SK-N-SH (cell line): ENCODE measurements around the gene ELMO2. TPM values are rescaled to one million over a fixed set of nuclear protein-coding genes. Genes with fewer than 3 reads are reported as not detected.

ENCODE experiments used
- CTCF ChIA-PET: fragments of 300-600, 350-600 bp; formaldehyde crosslinking; extraction: SDS; loops from one replicate; lab custom pipeline; 2021; lab: Yijun Ruan, JAX
- POLR2A ChIA-PET: fragments of 350-600 bp; sonication (Branson Sonifier 250); formaldehyde crosslinking; extraction: SDS; loops from one replicate; lab custom pipeline; 2020; ENCODE audit warnings: antibody characterized with exemption, inconsistent platforms; lab: Yijun Ruan, JAX
- DNase-seq: peaks from one replicate; pipeline ENCODE4 v3.0.0; 2012
- H2AFZ ChIP-seq: fragments of 200-600 bp; sonication (generic); 2 replicates; pipeline ENCODE4 v1.8.1; 2016; ENCODE audit warnings: antibody characterized with exemption, mild to moderate bottlenecking, low read depth
- H3F3A ChIP-seq: fragments of 200-600 bp; sonication (generic); replicated peaks from 2 replicates; pipeline ENCODE3; 2016; ENCODE audit warnings: antibody characterized with exemption, mild to moderate bottlenecking; ENCODE audit not compliant: insufficient read depth
- H3K27ac ChIP-seq, 2 experiments: fragments of 200-500 bp in 1 of 2; fragments of 200-600 bp in 1 of 2; sonication (Bioruptor generic) in 1 of 2; sonication (generic), shearing (Covaris generic) in 1 of 2; 2 replicates each; pipeline versions ENCODE4 v1.5.1 to v1.6.1; 2014 to 2016; ENCODE audit warnings: low read depth in 2 of 2, inconsistent platforms in 1 of 2, low read length in 1 of 2, mild to moderate bottlenecking in 1 of 2, mixed read lengths in 1 of 2
- H3K27me3 ChIP-seq: fragments of 200-600 bp; sonication (generic), shearing (Covaris generic); 2 replicates; pipeline ENCODE4 v1.6.1; 2016; ENCODE audit warnings: mixed run types; ENCODE audit not compliant: insufficient read depth
- H3K36me3 ChIP-seq, 2 experiments: fragments of 200-500 bp in 1 of 2; fragments of 200-600 bp in 1 of 2; sonication (Bioruptor generic) in 1 of 2; sonication (generic) in 1 of 2; replicated peaks in 1 of 2; 2 replicates each; pipeline versions ENCODE3 to v1.5.1; 2014 to 2016; ENCODE audit warnings: low read length in 1 of 2, mild to moderate bottlenecking in 1 of 2; ENCODE audit not compliant: insufficient read depth in 2 of 2, control insufficient read depth in 1 of 2
- H3K4me1 ChIP-seq, 2 experiments: fragments of 200-500 bp in 1 of 2; fragments of 200-600 bp in 1 of 2; sonication (Bioruptor generic) in 1 of 2; sonication (generic), shearing (Covaris generic) in 1 of 2; 2 replicates each; pipeline versions ENCODE4 v1.5.1 to v1.6.1; 2014 to 2016; ENCODE audit warnings: low read depth in 1 of 2, low read length in 1 of 2, mixed run types in 1 of 2; ENCODE audit not compliant: insufficient read depth in 2 of 2, control insufficient read depth in 1 of 2
- H3K4me2 ChIP-seq: fragments of 200-600 bp; sonication (generic), shearing (Covaris generic); 2 replicates; pipeline ENCODE4 v1.6.1; 2017; ENCODE audit warnings: mixed run types
- H3K4me3 ChIP-seq, 2 experiments: fragments of 200-500 bp in 1 of 2; fragments of 200-600 bp in 1 of 2; sonication (Bioruptor generic) in 1 of 2; sonication (generic), shearing (Covaris generic) in 1 of 2; 2 replicates each; pipeline versions ENCODE4 v1.5.1 to v1.8.1; 2014 to 2016; ENCODE audit warnings: low read depth in 2 of 2, inconsistent platforms in 1 of 2, low read length in 1 of 2, mild to moderate bottlenecking in 1 of 2, mixed read lengths in 1 of 2, moderate library complexity in 1 of 2
- H3K79me2 ChIP-seq: fragments of 200-600 bp; sonication (generic); 2 replicates; pipeline ENCODE4 v1.8.1; 2017; ENCODE audit warnings: mild to moderate bottlenecking; ENCODE audit not compliant: insufficient read depth
- H3K9ac ChIP-seq: fragments of 200-600 bp; sonication (generic); 2 replicates; pipeline ENCODE4 v1.6.1; 2017; ENCODE audit warnings: mixed run types
- H3K9me2 ChIP-seq: fragments of 200-600 bp; sonication (generic); 2 replicates; pipeline ENCODE4 v1.6.1; 2017; ENCODE audit warnings: mixed run types
- H3K9me3 ChIP-seq: fragments of 200-600 bp; sonication (generic); 2 replicates; pipeline ENCODE4 v1.6.1; 2017; ENCODE audit warnings: mixed run types, mild to moderate bottlenecking, moderate library complexity
- H4K20me1 ChIP-seq: fragments of 200-600 bp; sonication (generic); 2 replicates; pipeline ENCODE4 v1.6.1; 2017; ENCODE audit warnings: mild to moderate bottlenecking, mixed run types; ENCODE audit not compliant: insufficient read depth
- CHD2 ChIP-seq: fragments of 150-350 bp; IDR thresholded peaks from 2 replicates; pipeline ENCODE4 v1.6.1; 2018; ENCODE audit warnings: low read length; ENCODE audit not compliant: partially characterized antibody
- EP300 ChIP-seq, 2 experiments: IDR thresholded peaks; 2 replicates each; pipeline versions ENCODE4 v1.4.0 to v1.6.1; 2012; ENCODE audit warnings: borderline replicate concordance in 1 of 2, low read depth in 1 of 2, low read length in 1 of 2
- EZH2phosphoT487 ChIP-seq: fragments of 200-600 bp; sonication (generic); IDR thresholded peaks from 2 replicates; pipeline ENCODE4 v1.6.1; 2017; ENCODE audit warnings: low read depth, mixed run types, mild to moderate bottlenecking, antibody characterized with exemption, moderate library complexity, borderline replicate concordance
- FOSL2 ChIP-seq: IDR thresholded peaks from 2 replicates; pipeline ENCODE4 v1.4.0; 2012; ENCODE audit warnings: low read depth, mild to moderate bottlenecking, moderate library complexity, borderline replicate concordance
- FOXJ3 ChIP-seq: sonication (generic); formaldehyde crosslinking; IDR thresholded peaks from 2 replicates; pipeline ENCODE4 v1.5.1; 2020; ENCODE audit warnings: mild to moderate bottlenecking, missing genetic modification reagents
- MXI1 ChIP-seq: IDR thresholded peaks from 2 replicates; pipeline ENCODE4 v1.6.1; 2012; ENCODE audit warnings: mild to moderate bottlenecking, low read depth, low read length, improper control_type of control experiment
- POLR2AphosphoS5 ChIP-seq: IDR thresholded peaks from 2 replicates; pipeline ENCODE4 v1.6.1; 2012; ENCODE audit warnings: low read depth, low read length
- RFX5 ChIP-seq: IDR thresholded peaks from 2 replicates; pipeline ENCODE4 v1.6.1; 2012; ENCODE audit warnings: mild to moderate bottlenecking, improper control_type of control experiment, low read length
- TCF12 ChIP-seq: IDR thresholded peaks from 2 replicates; pipeline ENCODE4 v1.4.0; 2012
- YY1 ChIP-seq: IDR thresholded peaks from 2 replicates; pipeline ENCODE4 v1.4.0; 2012; ENCODE audit warnings: low read depth, mild to moderate bottlenecking
- WGBS: methylation state at CpG from one replicate; pipeline ENCODE4 v1.1.6; 2017; ENCODE audit warnings: low lambda C conversion rate; 5-methylcytosine and 5-hydroxymethylcytosine counted together
- polyA plus RNA-seq, 3 experiments: library from polyadenylated mRNA; depleted of rRNA; stranded (reverse); fragments of >200 nt; gene quantifications; 2 replicates each; pipeline ENCODE4 v1.2.3, GENCODE V29; 2012
- TF ChIP-seq, protein P1 (sequence below): IDR thresholded peaks from 2 replicates; pipeline ENCODE4; 2012
- TF ChIP-seq, protein P2 (sequence below): IDR thresholded peaks from 2 replicates; pipeline ENCODE4 v1.4.0; 2012; ENCODE audit warnings: low read depth, borderline replicate concordance
- TF ChIP-seq, protein P3 (sequence below): IDR thresholded peaks from 2 replicates; pipeline ENCODE4 v1.4.0; 2012; ENCODE audit warnings: low read depth, borderline replicate concordance

The ELMO2 gene
- polyA plus RNA-seq, 1 of the 3 experiments (the other 2 are of a cell fraction) = 32.1 TPM

DNA sequence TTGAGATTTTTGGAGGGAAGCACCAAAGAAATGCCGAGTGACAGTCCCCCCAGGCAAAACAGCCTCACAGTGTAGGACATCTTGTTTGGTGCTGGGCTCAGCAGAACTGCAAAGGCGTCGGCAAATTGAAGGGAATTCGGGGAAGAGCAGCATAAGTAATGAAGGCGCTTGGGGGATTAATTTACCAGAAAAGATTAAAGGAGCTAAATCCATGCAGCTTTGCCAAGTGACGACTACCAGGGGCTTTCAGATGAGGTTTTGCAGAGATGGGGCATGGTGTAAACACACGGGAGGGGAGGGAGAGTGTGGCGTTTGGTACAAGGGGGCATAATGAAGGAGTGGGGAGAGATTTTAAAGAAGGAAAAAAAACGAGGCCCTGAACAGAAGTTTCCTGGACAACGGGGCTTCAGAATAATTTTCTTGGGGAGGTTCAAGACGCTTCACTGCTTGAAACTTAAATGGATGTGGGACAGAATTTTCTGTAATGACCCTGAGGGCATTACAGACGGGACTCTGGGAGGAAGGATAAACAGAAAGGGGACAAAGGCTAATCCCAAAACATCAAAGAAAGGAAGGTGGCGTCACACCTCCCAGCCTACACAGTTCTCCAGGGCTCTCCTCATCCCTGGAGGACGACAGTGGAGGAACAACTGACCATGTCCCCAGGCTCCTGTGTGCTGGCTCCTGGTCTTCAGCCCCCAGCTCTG is 52.8 kb downstream of the ELMO2 start:
- H4K20me1 ChIP-seq = peaks cover 6% of the 10 kb centered on the region; the same call in 1 of the 2 replicates
- no peak overlapping the region for H3K4me3 ChIP-seq
- no peaks in the 10 kb centered on the region for H3K79me2 ChIP-seq
- no peak overlapping the region for H3K27ac ChIP-seq
- no peaks in the 10 kb centered on the region for H3K27me3 ChIP-seq
- TF ChIP-seq TCF12 (no peak), RFX5 (no peak), YY1 (no peak), POLR2AphosphoS5 (no peak), MXI1 (no peak), FOSL2 (no peak), CHD2 (no peak)
- TF ChIP-seq, protein P1, sequence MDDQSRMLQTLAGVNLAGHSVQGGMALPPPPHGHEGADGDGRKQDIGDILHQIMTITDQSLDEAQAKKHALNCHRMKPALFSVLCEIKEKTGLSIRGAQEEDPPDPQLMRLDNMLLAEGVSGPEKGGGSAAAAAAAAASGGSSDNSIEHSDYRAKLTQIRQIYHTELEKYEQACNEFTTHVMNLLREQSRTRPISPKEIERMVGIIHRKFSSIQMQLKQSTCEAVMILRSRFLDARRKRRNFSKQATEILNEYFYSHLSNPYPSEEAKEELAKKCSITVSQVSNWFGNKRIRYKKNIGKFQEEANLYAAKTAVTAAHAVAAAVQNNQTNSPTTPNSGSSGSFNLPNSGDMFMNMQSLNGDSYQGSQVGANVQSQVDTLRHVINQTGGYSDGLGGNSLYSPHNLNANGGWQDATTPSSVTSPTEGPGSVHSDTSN = no peak
- TF ChIP-seq, protein P2, sequence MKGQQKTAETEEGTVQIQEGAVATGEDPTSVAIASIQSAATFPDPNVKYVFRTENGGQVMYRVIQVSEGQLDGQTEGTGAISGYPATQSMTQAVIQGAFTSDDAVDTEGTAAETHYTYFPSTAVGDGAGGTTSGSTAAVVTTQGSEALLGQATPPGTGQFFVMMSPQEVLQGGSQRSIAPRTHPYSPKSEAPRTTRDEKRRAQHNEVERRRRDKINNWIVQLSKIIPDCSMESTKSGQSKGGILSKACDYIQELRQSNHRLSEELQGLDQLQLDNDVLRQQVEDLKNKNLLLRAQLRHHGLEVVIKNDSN = no peak
- TF ChIP-seq, protein P3, sequence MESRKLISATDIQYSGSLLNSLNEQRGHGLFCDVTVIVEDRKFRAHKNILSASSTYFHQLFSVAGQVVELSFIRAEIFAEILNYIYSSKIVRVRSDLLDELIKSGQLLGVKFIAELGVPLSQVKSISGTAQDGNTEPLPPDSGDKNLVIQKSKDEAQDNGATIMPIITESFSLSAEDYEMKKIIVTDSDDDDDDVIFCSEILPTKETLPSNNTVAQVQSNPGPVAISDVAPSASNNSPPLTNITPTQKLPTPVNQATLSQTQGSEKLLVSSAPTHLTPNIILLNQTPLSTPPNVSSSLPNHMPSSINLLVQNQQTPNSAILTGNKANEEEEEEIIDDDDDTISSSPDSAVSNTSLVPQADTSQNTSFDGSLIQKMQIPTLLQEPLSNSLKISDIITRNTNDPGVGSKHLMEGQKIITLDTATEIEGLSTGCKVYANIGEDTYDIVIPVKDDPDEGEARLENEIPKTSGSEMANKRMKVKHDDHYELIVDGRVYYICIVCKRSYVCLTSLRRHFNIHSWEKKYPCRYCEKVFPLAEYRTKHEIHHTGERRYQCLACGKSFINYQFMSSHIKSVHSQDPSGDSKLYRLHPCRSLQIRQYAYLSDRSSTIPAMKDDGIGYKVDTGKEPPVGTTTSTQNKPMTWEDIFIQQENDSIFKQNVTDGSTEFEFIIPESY = no peak
- H3K9ac ChIP-seq = no peak overlapping the region
- H3K4me2 ChIP-seq = no peak overlapping the region
- DNase-seq = no peak
- no peaks in the 10 kb centered on the region for H3K9me3 ChIP-seq
- H3K4me1 ChIP-seq = peaks cover 16 to 57% of the 10 kb centered on the region in 2 experiments; a peak in 3 of 4 replicates
- POLR2A ChIA-PET = interaction anchor here (1.2 to 1.4 kb wide), 2 partner anchors 10 to 14 kb away, joined by 3 to 4 read pairs; no protein-coding TSS in a partner anchor
- no peak overlapping the region for H2AFZ ChIP-seq
- H3K36me3 ChIP-seq = peaks cover 16 to 40% of the 10 kb centered on the region in 2 experiments
- CTCF ChIA-PET = interaction anchor here (0.7 to 1.3 kb wide), 4 partner anchors 41 to 225 kb away, joined by 3 to 7 read pairs (median 5); no protein-coding TSS in a partner anchor
- 91% methylated on average over 14 of the region's 14 CpGs for WGBS
- peaks cover 12% of the 10 kb centered on the region for H3F3A ChIP-seq
- H3K9me2 ChIP-seq = no peaks in the 10 kb centered on the region

DNA sequence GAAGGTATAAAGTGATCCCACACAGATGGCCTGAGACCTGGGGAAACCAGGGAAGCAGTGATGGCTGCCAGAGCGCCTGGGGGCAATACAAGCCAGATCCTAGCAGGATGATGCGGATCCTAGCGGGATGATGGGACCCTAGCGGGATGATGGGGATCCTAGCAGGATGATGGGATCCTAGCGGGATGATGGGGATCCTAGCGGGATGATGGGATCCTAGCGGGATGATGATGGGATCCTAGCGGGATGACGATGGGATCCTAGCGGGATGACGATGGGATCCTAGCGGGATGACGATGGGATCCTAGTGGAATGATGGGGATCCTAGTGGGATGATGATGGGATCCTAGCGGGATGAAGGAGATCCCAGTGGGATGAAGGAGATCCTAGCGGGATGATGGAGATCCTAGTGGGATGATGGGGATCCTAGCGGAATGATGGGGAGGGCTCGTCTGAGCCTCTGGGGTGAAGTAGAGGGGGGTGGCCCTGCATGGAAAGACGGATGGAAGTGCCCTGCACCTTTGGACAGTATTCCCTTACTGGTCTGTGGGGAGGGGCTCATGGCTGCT is 54.0 kb downstream of the ELMO2 start:
- 91% methylated on average over 18 of the region's 18 CpGs for WGBS

More for the DNA sequence above, 54.0 kb downstream of the ELMO2 start:
- H3F3A ChIP-seq = peaks cover 12% of the 10 kb centered on the region
- no peak overlapping the region for H3K4me2 ChIP-seq
- H3K4me1 ChIP-seq = peaks cover 16 to 62% of the 10 kb centered on the region in 2 experiments; a peak in 3 of 4 replicates
- no peaks in the 10 kb centered on the region for H3K9me3 ChIP-seq
- H3K9me2 ChIP-seq = no peaks in the 10 kb centered on the region
- no peak overlapping the region for H3K4me3 ChIP-seq
- no peak overlapping the region for H3K27ac ChIP-seq
- CTCF ChIA-PET = interaction anchor here (0.6 to 1.0 kb wide), 3 partner anchors 86 to 224 kb away, joined by 3 to 7 read pairs (median 6); no protein-coding TSS in a partner anchor
- peaks cover 16 to 33% of the 10 kb centered on the region in 2 experiments for H3K36me3 ChIP-seq
- POLR2A ChIA-PET = no interaction called here
- no peaks in the 10 kb centered on the region for H4K20me1 ChIP-seq
- H3K27me3 ChIP-seq = no peaks in the 10 kb centered on the region
- H3K9ac ChIP-seq = no peak overlapping the region
- no peak for DNase-seq
- no peak for TF ChIP-seq EZH2phosphoT487
- no peak for TF ChIP-seq FOXJ3 (CRISPR knock-in tag)
- TF ChIP-seq, protein P1 = no peak
- TF ChIP-seq EP300 (IDR thresholded peaks at IDR 0.05; ENCODE audit: borderline replicate concordance in 1 of 2, low read depth in 1 of 2, low read length in 1 of 2) = no peak
- no peak overlapping the region for H2AFZ ChIP-seq
- H3K79me2 ChIP-seq = no peaks in the 10 kb centered on the region
